HepG2 (cell line): ENCODE results near the gene TMEM87A. TPM values are rescaled to one million over a fixed set of nuclear protein-coding genes. Genes with fewer than 3 reads are reported as not detected.

Source experiments
- ATAC-seq: fragments of 200-7000 bp; cut with Tn5 transposase; 3 replicates; pipeline ENCODE4 v1.9.1; 2020; ENCODE audit warnings: mild to moderate bottlenecking, moderate library complexity
- BruUV-seq: library from RNA; stranded (reverse); fragments of 400-500 nt; replicated peaks from 2 replicates; lab custom pipeline; 2021; lab: Mats Ljungman, UMichigan
- CTCF ChIA-PET: fragments of 300-600 bp; formaldehyde crosslinking; extraction: SDS; loops from one replicate; lab custom pipeline; 2021; ENCODE audit warnings: low total read pairs, inconsistent platforms, low intra/inter-chr PET ratio; lab: Yijun Ruan, JAX
- POLR2A ChIA-PET: fragments of 350-600 bp; sonication (Branson Sonifier 250); formaldehyde crosslinking; loops from one replicate; lab custom pipeline; 2020; ENCODE audit warnings: antibody characterized with exemption, inconsistent platforms; lab: Yijun Ruan, JAX
- DNase-seq: peaks from one replicate; pipeline ENCODE4 v3.0.0-alpha.2; 2015; ENCODE audit warnings: low spot score
- FAIRE-seq: peaks from 3 replicates; lab custom pipeline; 2011; peaks lifted over from hg19 to GRCh38; lab: Jason Lieb, UNC
- H2AFZ ChIP-seq: one replicate; pipeline ENCODE4 v1.6.1; 2011; ENCODE audit warnings: low read length, inconsistent platforms
- H3K27ac ChIP-seq: fragments of 300-600 bp; 3 replicates; pipeline ENCODE4 v1.8.0; 2011; ENCODE audit warnings: mixed run types, mild to moderate bottlenecking, mixed read lengths, low read length, inconsistent platforms; ENCODE audit not compliant: insufficient read depth; ENCODE audit errors: extremely low read length
- H3K27me3 ChIP-seq, 2 experiments: fragments of 200-600 bp in 1 of 2; 2 replicates in 1 of 2; 3 replicates in 1 of 2; pipeline versions ENCODE4 v1.6.0 to v1.8.0; 2011; ENCODE audit warnings: low read length in 2 of 2, mild to moderate bottlenecking in 2 of 2, moderate library complexity in 2 of 2, inconsistent platforms in 1 of 2; ENCODE audit not compliant: insufficient read depth in 2 of 2, control insufficient read depth in 1 of 2
- H3K36me3 ChIP-seq, 2 experiments: fragments of 200-600 bp in 1 of 2; replicated peaks in 1 of 2; 2 replicates in 1 of 2; 3 replicates in 1 of 2; pipeline versions ENCODE4 v1.5.1 to v1.8.0; 2011; ENCODE audit warnings: low read length in 2 of 2, inconsistent platforms in 1 of 2; ENCODE audit not compliant: insufficient read depth in 2 of 2, control insufficient read depth in 1 of 2
- H3K4me1 ChIP-seq: 2 replicates; pipeline ENCODE4 v1.5.1; 2012; ENCODE audit warnings: low read length, inconsistent platforms; ENCODE audit not compliant: insufficient read depth
- H3K4me2 ChIP-seq: 2 replicates; pipeline ENCODE4 v1.6.0; 2011; ENCODE audit warnings: low read depth, low read length, inconsistent platforms
- H3K4me3 ChIP-seq, 3 experiments: fragments of 200-600 bp in 1 of 3; sonication (generic), shearing (Covaris generic) in 1 of 3; replicated peaks in 1 of 3; 2 replicates each; pipeline ENCODE4 v1.5.1; 2011 to 2016; ENCODE audit warnings: low read length in 3 of 3, inconsistent platforms in 2 of 3, low read depth in 2 of 3, mild to moderate bottlenecking in 2 of 3, control low read depth in 1 of 3, mixed read lengths in 1 of 3; ENCODE audit not compliant: insufficient read depth in 1 of 3
- H3K79me2 ChIP-seq: one replicate; pipeline ENCODE4 v1.6.1; 2011; ENCODE audit warnings: low read length, inconsistent platforms; ENCODE audit not compliant: insufficient read depth
- H3K9ac ChIP-seq: 2 replicates; pipeline ENCODE4 v1.6.0; 2011; ENCODE audit warnings: mild to moderate bottlenecking, low read depth, low read length, inconsistent platforms; ENCODE audit not compliant: insufficient read depth
- H3K9me3 ChIP-seq: 2 replicates; pipeline ENCODE4 v1.5.1; 2012; ENCODE audit warnings: mild to moderate bottlenecking, low read length
- H4K20me1 ChIP-seq: 2 replicates; pipeline ENCODE4 v1.6.0; 2011; ENCODE audit warnings: inconsistent platforms, mild to moderate bottlenecking, low read length, moderate library complexity; ENCODE audit not compliant: insufficient read depth
- ATRX ChIP-seq: sonication (generic); formaldehyde crosslinking; IDR thresholded peaks from 2 replicates; pipeline ENCODE4 v1.4.0; 2020; ENCODE audit warnings: missing genetic modification reagents, borderline replicate concordance
- GTF2F1 ChIP-seq: fragments of 150-350 bp; IDR thresholded peaks from 2 replicates; pipeline ENCODE4 v1.6.1; 2014; ENCODE audit warnings: low read length
- MAFK ChIP-seq, 2 experiments: IDR thresholded peaks in 1 of 2; conservative IDR thresholded peaks in 1 of 2; 2 replicates each; pipeline ENCODE4 v1.6.1; 2011; ENCODE audit warnings: improper control_type of control experiment in 2 of 2, low read length in 2 of 2
- POLR2G ChIP-seq: fragments of 200-400 bp; formaldehyde crosslinking; IDR thresholded peaks from 2 replicates; pipeline ENCODE4 v1.6.1; 2018; ENCODE audit warnings: mild to moderate bottlenecking, low read depth, low read length, moderate library complexity
- PRDM4 ChIP-seq: sonication (generic); formaldehyde crosslinking; IDR thresholded peaks from 2 replicates; pipeline ENCODE4 v1.9.0; 2021; ENCODE audit warnings: missing genetic modification reagents, borderline replicate concordance
- TBX2 ChIP-seq: sonication (generic); formaldehyde crosslinking; IDR thresholded peaks from 2 replicates; pipeline ENCODE4 v1.5.0; 2020; ENCODE audit warnings: missing genetic modification reagents, mild to moderate bottlenecking, borderline replicate concordance
- TCF12 ChIP-seq, 2 experiments: fragments of 450-650 bp in 1 of 2; sonication (generic) in 1 of 2; formaldehyde crosslinking in 1 of 2; IDR thresholded peaks; 2 replicates each; pipeline versions ENCODE4 v1.6.1 to v1.8.0; 2017 to 2022; ENCODE audit warnings: antibody characterized with exemption in 1 of 2, mild to moderate bottlenecking in 1 of 2, missing genetic modification reagents in 1 of 2, moderate library complexity in 1 of 2
- YY1 ChIP-seq: IDR thresholded peaks from 2 replicates; pipeline ENCODE4 v1.6.1; 2011; ENCODE audit warnings: low read length, low read depth, moderate library complexity, mild to moderate bottlenecking; ENCODE audit not compliant: insufficient read depth, insufficient replicate concordance
- ZBTB3 ChIP-seq: sonication (generic); formaldehyde crosslinking; IDR thresholded peaks from 2 replicates; pipeline ENCODE4 v1.4.0; 2020; ENCODE audit warnings: low read depth, mild to moderate bottlenecking, moderate library complexity, missing genetic modification reagents, borderline replicate concordance
- ZNF12 ChIP-seq: sonication (generic); formaldehyde crosslinking; IDR thresholded peaks from 2 replicates; pipeline ENCODE4 v1.5.0; 2020; ENCODE audit warnings: missing genetic modification reagents
- ZNF235 ChIP-seq: sonication (generic); formaldehyde crosslinking; IDR thresholded peaks from 2 replicates; pipeline ENCODE4 v1.8.1; 2023; ENCODE audit warnings: mild to moderate bottlenecking, missing genetic modification reagents, borderline replicate concordance
- ZNF260 ChIP-seq: sonication (generic); formaldehyde crosslinking; IDR thresholded peaks from 2 replicates; pipeline ENCODE4 v1.4.0; 2020; ENCODE audit warnings: missing genetic modification reagents, low read depth, mild to moderate bottlenecking, borderline replicate concordance
- ZNF337 ChIP-seq: sonication (generic); formaldehyde crosslinking; IDR thresholded peaks from 2 replicates; pipeline ENCODE4 v1.5.1; 2020; ENCODE audit warnings: missing genetic modification reagents, low read depth, mild to moderate bottlenecking, borderline replicate concordance
- ZNF484 ChIP-seq: sonication (generic); formaldehyde crosslinking; IDR thresholded peaks from 2 replicates; pipeline ENCODE4 v1.5.1; 2020; ENCODE audit warnings: mild to moderate bottlenecking, low read depth, missing genetic modification reagents, borderline replicate concordance
- WGBS: methylation state at CpG from one replicate; pipeline ENCODE4 v1.1.6; 2017; ENCODE audit warnings: low lambda C conversion rate; 5-methylcytosine and 5-hydroxymethylcytosine counted together
- in situ Hi-C: cut with HindIII; loops from 2 replicates; pipeline ENCODE4 v1.10.0; 2017; ENCODE audit warnings: low pct_unique_long_range_greater_than_20kb; ENCODE audit not compliant: extremely low pct_ligation_motif_present
- intact Hi-C: fragments of 100-400 bp; cut with micrococcal nuclease; formaldehyde crosslinking; loops from one replicate; pipeline ENCODE4 v1.10.0; 2022; ENCODE audit not compliant: unreplicated experiment
- polyA plus RNA-seq, 8 experiments: library from polyadenylated mRNA; depleted of rRNA in 3 of 8; stranded (reverse) in 7 of 8; unstranded in 1 of 8; fragments of >200 nt; fragmentation: Illumina TruSeq in 4 of 8; extraction: Trizol in 4 of 8; gene quantifications; 2 replicates each; pipeline versions ENCODE4 v1.2.1 to v1.2.3, GENCODE V29; 2011 to 2016; ENCODE audit warnings: low read depth in 4 of 8, missing spikeins in 1 of 8, mixed read lengths in 1 of 8; ENCODE audit not compliant: insufficient read depth in 1 of 8
- total RNA-seq, 5 experiments: library from RNA; depleted of rRNA; stranded (reverse); fragments of >200 nt; fragmentation: Illumina TruSeq; extraction: Trizol; gene quantifications; 2 replicates each; pipeline ENCODE4 v1.2.3, GENCODE V29; 2016; ENCODE audit warnings: low read depth in 1 of 5
- TF ChIP-seq, protein P1 (sequence below): sonication (generic); formaldehyde crosslinking; IDR thresholded peaks from 2 replicates; pipeline ENCODE4 v1.4.0; 2020; ENCODE audit warnings: mild to moderate bottlenecking, missing genetic modification reagents

TMEM87A gene
- total and polyA plus RNA-seq, 2 of the 13 experiments (the other 11 are each of a cell fraction or from before 2014, with no cell fraction given), result 20.2 to 42.8 TPM

GRCh38 chr15:42210696-42211095 is 62.5 kb downstream of the TMEM87A start:
- 98% methylated on average over 4 of the region's 4 CpGs for WGBS
- ChIA-PET CTCF (no interaction called here), POLR2A (no interaction called here)
- Histone ChIP-seq H3K9ac (no peak overlapping the region), H3K27me3 (no peaks in the 10 kb centered on the region; a peak in 1 of 5 replicates), H3K27ac (no peak overlapping the region), H3K36me3 (peaks cover 11 to 41% of the 10 kb centered on the region in 2 experiments), H3K79me2 (peaks cover 17% of the 10 kb centered on the region), H2AFZ (no peak overlapping the region), H3K4me3 (no peak overlapping the region), H3K9me3 (no peaks in the 10 kb centered on the region), H3K4me2 (no peak overlapping the region), H3K4me1 (peaks cover 23% of the 10 kb centered on the region), H4K20me1 (no peaks in the 10 kb centered on the region)
- intact Hi-C loops (no loop called here), in situ Hi-C loops (no loop called here)
- FAIRE-seq (no peak), DNase-seq (no peak), ATAC-seq (no peak)
- no TSS peak for BruUV-seq
- TF ChIP-seq ZNF484 (CRISPR knock-in tag) (no peak), MAFK (conservative IDR thresholded peaks at IDR 0.05 in 1 of 2, IDR thresholded peaks at IDR 0.05 in 1 of 2; ENCODE audit: low read length in 2 of 2) (no peak), ZBTB3 (no peak), ZNF260 (CRISPR knock-in tag) (no peak), POLR2G (no peak), YY1 (no peak), ZNF235 (no peak), ATRX (CRISPR knock-in tag) (no peak), TCF12 (IDR thresholded peaks at IDR 0.05) (no peak), TCF12 (CRISPR knock-in tag; IDR thresholded peaks at IDR 0.05) (no peak), ZNF12 (CRISPR knock-in tag) (no peak), TBX2 (CRISPR knock-in tag) (no peak), GTF2F1 (no peak), PRDM4 (no peak), ZNF337 (CRISPR knock-in tag) (no peak)
- TF ChIP-seq, protein P1, sequence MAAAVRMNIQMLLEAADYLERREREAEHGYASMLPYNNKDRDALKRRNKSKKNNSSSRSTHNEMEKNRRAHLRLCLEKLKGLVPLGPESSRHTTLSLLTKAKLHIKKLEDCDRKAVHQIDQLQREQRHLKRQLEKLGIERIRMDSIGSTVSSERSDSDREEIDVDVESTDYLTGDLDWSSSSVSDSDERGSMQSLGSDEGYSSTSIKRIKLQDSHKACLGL (CRISPR knock-in tag), result no peak
